HG03378 (cell line): Measurements from ENCODE around the gene SLC35G1.

ENCODE experiments used
- ATAC-seq: cut with Tn5 transposase; IDR thresholded peaks from one replicate; pipeline ENCODE4 v1.9.1; 2021; ENCODE audit warnings: mild to moderate bottlenecking, moderate library complexity; ENCODE audit not compliant: unreplicated experiment

SLC35G1 gene

DNA sequence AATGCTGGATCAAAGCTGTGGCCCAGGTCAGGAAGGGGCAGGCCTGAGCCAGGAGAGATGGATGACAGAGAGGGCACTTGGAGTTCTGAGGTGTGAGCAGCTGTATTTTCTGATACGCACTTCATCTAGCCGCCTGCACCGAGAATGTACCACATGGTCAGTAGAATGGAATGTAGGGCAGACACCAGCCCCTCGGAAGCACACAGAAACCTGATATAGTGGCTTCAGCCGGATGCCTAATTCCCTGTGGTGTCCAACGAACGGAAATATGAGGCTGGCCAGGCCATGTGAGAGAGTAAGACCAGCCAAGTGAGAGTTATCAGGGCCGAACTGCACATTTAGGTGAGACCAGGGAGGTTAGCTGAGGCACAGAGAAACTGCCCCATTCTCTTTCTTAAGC is 53.3 kb downstream of the SLC35G1 start:
- no peak for ATAC-seq

DNA sequence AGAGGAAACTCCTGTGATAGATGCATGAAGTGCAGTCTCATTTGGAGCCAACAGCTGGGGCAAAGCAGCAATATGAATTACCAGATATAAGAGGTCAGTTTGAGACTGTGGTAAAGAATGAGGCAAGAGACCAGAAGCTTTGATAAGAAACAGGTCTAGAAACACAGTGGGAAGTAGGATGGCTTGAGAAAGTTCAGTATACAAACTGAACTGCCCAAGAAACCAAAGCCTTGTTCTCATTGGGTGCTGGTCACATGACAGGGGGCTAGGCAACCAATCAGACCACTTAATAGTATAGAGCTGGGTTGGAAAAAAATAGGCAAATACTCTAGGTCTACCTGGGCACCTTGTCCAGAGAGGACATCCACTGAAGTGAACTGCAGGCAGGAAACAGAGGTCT is 53.7 kb downstream of the SLC35G1 start:
- ATAC-seq = no peak

DNA sequence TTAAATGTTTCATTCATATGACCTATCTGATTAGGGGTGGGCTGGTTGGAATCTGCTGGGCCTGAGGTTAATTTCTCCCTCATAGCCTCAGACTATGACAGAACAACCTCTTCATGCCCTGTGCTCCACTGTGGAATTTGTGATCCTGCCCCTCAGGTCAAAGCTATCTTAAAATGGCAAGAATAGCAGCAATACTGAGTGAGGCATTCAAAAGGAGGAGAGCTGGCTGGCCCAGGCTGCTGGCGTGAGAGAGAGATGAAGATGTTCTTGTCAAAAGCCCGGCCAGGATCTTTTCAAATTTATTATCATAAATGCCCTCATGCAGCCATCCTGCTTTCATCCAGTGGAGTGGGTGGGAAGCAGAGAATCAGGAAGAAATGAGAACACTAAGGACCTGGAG is 58.1 kb downstream of the SLC35G1 start:
- ATAC-seq = no peak
